Left lung (tissue), 10 donors: ENCODE measurements around the gene SMIM7. TPM values are rescaled to one million over a fixed set of nuclear protein-coding genes. Genes with fewer than 3 reads are reported as not detected.

Source experiments
- ATAC-seq: fragments of 200-7000 bp; cut with Tn5 transposase; one replicate; pipeline ENCODE4 v1.9.1; 2020; ENCODE audit warnings: moderate library complexity
- DNase-seq, 4 donors: peaks; one replicate each; pipeline ENCODE4 v3.0.0-alpha.2; 2013 to 2020
- H3K27ac ChIP-seq, 2 donors: fragments of 200-600 bp; sonication (generic) in 1 of 2; one replicate each; pipeline versions ENCODE4 v1.5.0 to v1.8.0; 2020 to 2021
- H3K27me3 ChIP-seq, 2 donors: fragments of 200-600 bp; sonication (generic) in 1 of 2; one replicate each; pipeline versions ENCODE4 v1.5.0 to v1.8.0; 2020 to 2021
- H3K36me3 ChIP-seq, 2 donors: fragments of 200-600 bp; sonication (generic) in 1 of 2; one replicate each; pipeline versions ENCODE4 v1.5.0 to v1.8.0; 2020 to 2021
- H3K4me1 ChIP-seq, 2 donors: fragments of 200-600 bp; one replicate each; pipeline ENCODE4 v1.8.0; 2021
- H3K4me3 ChIP-seq, 2 donors: fragments of 200-600 bp; sonication (generic) in 1 of 2; one replicate each; pipeline versions ENCODE4 v1.5.0 to v1.8.0; 2020 to 2021; ENCODE audit warnings: mild to moderate bottlenecking in 1 of 2
- H3K9me3 ChIP-seq, 2 donors: fragments of 200-600 bp; sonication (generic) in 1 of 2; one replicate each; pipeline versions ENCODE4 v1.5.0 to v1.8.0; 2020 to 2021
- CTCF ChIP-seq, 2 donors: fragments of 200-600 bp; sonication (generic) in 1 of 2; IDR thresholded peaks; one replicate each; pipeline versions ENCODE4 v1.5.0 to v1.8.0; 2021; ENCODE audit warnings: antibody characterized with exemption in 2 of 2
- intact Hi-C, 2 donors: fragments of 100-400 bp; cut with DNase I; formaldehyde crosslinking; loops; one replicate each; pipeline versions ENCODE4 v1.11.2 to v1.14.2; 2022
- polyA plus RNA-seq, 6 donors: library from polyadenylated mRNA; unstranded; fragments of 120-200 nt; gene quantifications; one replicate each; pipeline ENCODE4 v1.2.1, GENCODE V29; 2013; ENCODE audit not compliant: insufficient read length in 6 of 6
- total RNA-seq, 2 donors: library from RNA; stranded (reverse); fragmentation: NEBNext Ultra II Directional; extraction: Animal tissue kit (Norgen Biotek cat#: 25700); gene quantifications; one replicate each; pipeline ENCODE4 v1.2.1, GENCODE V29; 2021
- donor health status: DM: no; HTN: yes; CAD: no.
- donor health status: DM: no; HTN: no; CAD: no.

SMIM7 gene
- total and polyA plus RNA-seq, 8 donors = 70.7 to 112 (median 99.6) TPM

- Histone ChIP-seq H3K4me1 (peaks cover 8 to 72% of the 10 kb centered on the region in 2 donors), H3K36me3 (peaks cover 0 to 7% of the 10 kb centered on the region in 2 donors), H3K27me3 (no peaks in the 10 kb centered on the region), H3K27ac (no peak overlapping the region), H3K9me3 (no peaks in the 10 kb centered on the region), H3K4me3 (no peak overlapping the region)
- DNase-seq (no peak), ATAC-seq (peak; percentile 30)
- no peak for TF ChIP-seq CTCF (IDR thresholded peaks at IDR 0.05)
- intact Hi-C loops = no loop called here
Measured at GRCh38 chr19:16619457-16619856, 40.5 kb downstream of the SMIM7 start.

DNA sequence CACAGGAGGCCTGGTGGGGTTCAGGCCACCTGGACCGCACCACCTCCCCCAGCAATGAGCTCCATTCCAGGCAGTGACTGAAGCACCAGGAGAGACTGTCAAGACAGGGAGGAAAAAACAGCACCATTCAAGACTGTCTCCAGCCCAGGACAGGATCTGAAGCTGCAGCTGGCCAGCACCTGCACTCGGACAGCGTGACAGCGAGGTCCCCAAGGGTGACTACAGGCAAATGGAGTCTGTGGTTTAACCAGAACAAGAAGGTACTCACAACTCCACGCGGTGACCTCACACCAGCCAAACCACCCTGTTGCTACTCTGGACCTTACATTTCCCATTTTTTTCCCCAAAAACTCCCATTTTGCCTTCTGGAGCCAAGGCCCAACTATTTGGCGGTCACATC lies 41.7 kb downstream of the SMIM7 start:
- no peaks in the 10 kb centered on the region for H3K27me3 ChIP-seq
- peaks cover 0 to 7% of the 10 kb centered on the region in 2 donors for H3K36me3 ChIP-seq
- H3K27ac ChIP-seq = no peak overlapping the region
- no peaks in the 10 kb centered on the region for H3K9me3 ChIP-seq
- no peak for ATAC-seq
- no peak for TF ChIP-seq CTCF (IDR thresholded peaks at IDR 0.05)
- no peak overlapping the region for H3K4me3 ChIP-seq
- no peak for DNase-seq
- intact Hi-C loops = no loop called here
- peaks cover 8 to 74% of the 10 kb centered on the region in 2 donors for H3K4me1 ChIP-seq

GRCh38 chr19:16615808-16616207 lies 44.1 kb downstream of the SMIM7 start:
- ATAC-seq = no peak
- no peaks in the 10 kb centered on the region for H3K27me3 ChIP-seq
- H3K27ac ChIP-seq = no peak overlapping the region
- H3K9me3 ChIP-seq = no peaks in the 10 kb centered on the region
- H3K36me3 ChIP-seq = no peaks in the 10 kb centered on the region
- intact Hi-C loops = no loop called here
- no peak for TF ChIP-seq CTCF (IDR thresholded peaks at IDR 0.05)
- no peak overlapping the region for H3K4me3 ChIP-seq
- peaks cover 13 to 79% of the 10 kb centered on the region in 2 donors for H3K4me1 ChIP-seq
- DNase-seq = no peak

- ATAC-seq = peak; percentile 9
- H3K27ac ChIP-seq = no peak overlapping the region
- H3K36me3 ChIP-seq = no peaks in the 10 kb centered on the region
- intact Hi-C loops = no loop called here
- H3K4me1 ChIP-seq = peaks cover 13 to 82% of the 10 kb centered on the region in 2 donors
- TF ChIP-seq CTCF (IDR thresholded peaks at IDR 0.05) = no peak
- no peaks in the 10 kb centered on the region for H3K9me3 ChIP-seq
- H3K27me3 ChIP-seq = no peaks in the 10 kb centered on the region
- no peak for DNase-seq
- no peak overlapping the region for H3K4me3 ChIP-seq
Measured at GRCh38 chr19:16614941-16615340, 45.0 kb downstream of the SMIM7 start.

DNA sequence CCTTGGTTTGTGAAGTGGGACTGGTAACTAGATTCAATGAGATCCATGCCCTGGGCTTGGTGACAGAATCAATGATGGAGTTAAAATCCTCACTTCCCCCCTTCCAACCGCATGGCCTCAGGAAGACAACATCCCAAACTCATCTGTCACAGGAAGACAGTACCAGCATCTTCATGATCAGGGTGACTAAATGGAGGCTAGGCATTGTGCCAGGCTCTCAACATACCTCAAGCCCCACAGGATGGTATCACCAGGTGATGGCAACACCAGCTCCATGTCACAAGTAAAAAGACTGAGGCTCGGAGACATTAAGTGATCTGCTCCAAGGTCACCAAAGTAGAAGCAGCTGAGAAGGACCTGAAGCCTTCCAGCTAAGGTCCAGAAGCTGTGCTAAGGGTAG lies 46.1 kb downstream of the SMIM7 start:
- DNase-seq (no peak), ATAC-seq (no peak)
- Histone ChIP-seq H3K9me3 (no peaks in the 10 kb centered on the region), H3K27ac (no peak overlapping the region), H3K36me3 (no peaks in the 10 kb centered on the region), H3K27me3 (no peaks in the 10 kb centered on the region), H3K4me3 (no peak overlapping the region), H3K4me1 (peaks cover 5 to 82% of the 10 kb centered on the region in 2 donors)
- no peak for TF ChIP-seq CTCF (IDR thresholded peaks at IDR 0.05)
- intact Hi-C loops = no loop called here
